Left lung (tissue), 14 donors: ENCODE data around the gene IKZF3. TPM values are rescaled to one million over a fixed set of nuclear protein-coding genes. Genes with fewer than 3 reads are reported as not detected.
A peak's percentile ranks its signal among the peaks of the same experiment; 100 is the strongest.
"Not testable (repeated sequence)": the region's sequence is repeated elsewhere in the genome, so short reads cannot be mapped to it uniquely, and the experiment has no call there.

ENCODE experiments used
- ATAC-seq: fragments of 200-7000 bp; cut with Tn5 transposase; one replicate; pipeline ENCODE4 v1.9.1; 2020; ENCODE audit warnings: moderate library complexity
- DNase-seq, 4 donors: peaks; one replicate each; pipeline ENCODE4 v3.0.0-alpha.2; 2013 to 2020
- H3K27ac ChIP-seq, 2 donors: fragments of 200-600 bp; sonication (generic) in 1 of 2; one replicate each; pipeline versions ENCODE4 v1.5.0 to v1.8.0; 2020 to 2021
- H3K27me3 ChIP-seq, 2 donors: fragments of 200-600 bp; sonication (generic) in 1 of 2; one replicate each; pipeline versions ENCODE4 v1.5.0 to v1.8.0; 2020 to 2021
- H3K36me3 ChIP-seq, 2 donors: fragments of 200-600 bp; sonication (generic) in 1 of 2; one replicate each; pipeline versions ENCODE4 v1.5.0 to v1.8.0; 2020 to 2021
- H3K4me1 ChIP-seq, 2 donors: fragments of 200-600 bp; one replicate each; pipeline ENCODE4 v1.8.0; 2021
- H3K4me3 ChIP-seq, 2 donors: fragments of 200-600 bp; sonication (generic) in 1 of 2; one replicate each; pipeline versions ENCODE4 v1.5.0 to v1.8.0; 2020 to 2021; ENCODE audit warnings: mild to moderate bottlenecking in 1 of 2
- H3K9me3 ChIP-seq, 2 donors: fragments of 200-600 bp; sonication (generic) in 1 of 2; one replicate each; pipeline versions ENCODE4 v1.5.0 to v1.8.0; 2020 to 2021
- CTCF ChIP-seq, 2 donors: fragments of 200-600 bp; sonication (generic) in 1 of 2; IDR thresholded peaks; one replicate each; pipeline versions ENCODE4 v1.5.0 to v1.8.0; 2021; ENCODE audit warnings: antibody characterized with exemption in 2 of 2
- intact Hi-C, 2 donors: fragments of 100-400 bp; cut with DNase I; formaldehyde crosslinking; loops; one replicate each; pipeline versions ENCODE4 v1.11.2 to v1.14.2; 2022
- long read RNA-seq, 12 donors: library from polyadenylated mRNA in 2 of 12; unstranded in 2 of 12; transcript quantifications; one replicate each; pipeline ENCODE4 v2.0.0 and lab custom pipeline, GENCODE V29; 2019 to 2026
- polyA plus RNA-seq, 6 donors: library from polyadenylated mRNA; unstranded; fragments of 120-200 nt; gene quantifications; one replicate each; pipeline ENCODE4 v1.2.1, GENCODE V29; 2013; ENCODE audit not compliant: insufficient read length in 6 of 6
- total RNA-seq, 2 donors: library from RNA; stranded (reverse); fragmentation: NEBNext Ultra II Directional; extraction: Animal tissue kit (Norgen Biotek cat#: 25700); gene quantifications; one replicate each; pipeline ENCODE4 v1.2.1, GENCODE V29; 2021
- donor health status: DM: no; HTN: yes; CAD: no.
- donor health status: DM: no; HTN: no; CAD: no.

The IKZF3 gene
- total RNA-seq (1 to 10 TPM; 3.3 to 6.6 TPM), polyA plus RNA-seq (1 to 10 TPM; 1.2 to 1.9 (median 1.6) TPM)
- long read RNA-seq, donor 1, full-length matches to known transcripts: 2 of 2 reads
- long read RNA-seq, donor 1, partial matches to known transcripts: 0 of 2 reads
- long read RNA-seq, donor 1, other reads (novel, unspliced or antisense): 0 of 2 reads
- long read RNA-seq, donor 2, full-length matches to known transcripts: 1 of 1 reads
- long read RNA-seq, donor 2, partial matches to known transcripts: 0 of 1 reads
- long read RNA-seq, donor 2, other reads (novel, unspliced or antisense): 0 of 1 reads
- long read RNA-seq, donor 3: 0 reads
- long read RNA-seq, donor 4: 0 reads
- long read RNA-seq, donor 5, full-length matches to known transcripts: 1 of 1 reads
- long read RNA-seq, donor 5, partial matches to known transcripts: 0 of 1 reads
- long read RNA-seq, donor 5, other reads (novel, unspliced or antisense): 0 of 1 reads
- long read RNA-seq, donor 6: 0 reads
- long read RNA-seq, donor 7: 0 reads
- long read RNA-seq, donor 8, full-length matches to known transcripts: 1 of 1 reads
- long read RNA-seq, donor 8, partial matches to known transcripts: 0 of 1 reads
- long read RNA-seq, donor 8, other reads (novel, unspliced or antisense): 0 of 1 reads
- long read RNA-seq, donor 9: 0 reads
- long read RNA-seq, donor 10: 0 reads
- long read RNA-seq, donor 11: 0 reads
- long read RNA-seq, donor 12: 0 reads

DNA sequence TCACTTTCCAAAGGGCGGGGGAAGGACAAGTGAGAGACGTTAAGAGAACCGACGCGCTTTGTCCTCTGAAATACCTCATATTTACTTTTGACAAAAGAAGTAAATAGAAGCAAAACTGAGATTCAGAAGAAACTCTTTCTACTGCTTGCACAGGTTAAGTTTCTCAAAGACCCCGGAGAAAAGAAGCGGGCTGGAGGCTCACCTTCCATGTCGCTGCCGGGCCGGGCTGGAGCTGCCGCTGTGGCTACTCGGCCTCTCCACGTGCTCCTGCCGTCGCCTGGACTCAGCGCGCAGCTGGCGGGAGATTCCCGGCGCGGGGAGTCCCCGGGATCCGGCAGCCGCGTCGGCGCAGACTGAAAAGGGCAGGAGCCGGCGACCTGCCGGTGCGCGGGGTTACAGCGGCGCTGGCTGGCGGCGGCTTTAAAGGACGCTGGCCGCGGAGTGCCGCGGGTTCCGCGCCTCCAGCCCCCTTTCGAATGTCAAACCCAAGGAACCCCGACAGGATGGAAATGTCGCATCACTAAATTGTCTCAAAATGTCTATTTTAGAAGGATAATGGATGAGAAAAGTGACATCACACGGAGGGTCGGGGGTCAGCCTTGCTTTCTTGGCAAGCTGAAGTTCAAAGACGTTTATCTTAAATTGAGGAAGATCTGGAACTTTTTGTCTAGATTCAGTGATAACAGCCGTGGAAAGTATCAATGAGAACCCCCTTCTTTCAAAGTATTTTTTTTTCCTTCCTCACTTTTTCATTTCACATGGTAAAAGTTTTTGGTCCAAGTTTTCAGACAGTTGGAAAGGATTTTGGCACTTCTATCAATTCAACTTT is at the start of gene IKZF3:
TSS of gene IKZF3 (minus strand) at position 395 of the 829 bp plus-strand sequence. CDS start at position 209, 186 bp downstream.
- H3K27me3 ChIP-seq: peaks cover 53 to 98% of the 10 kb centered on the region in 2 donors
- intact Hi-C loops: no loop called here
- DNase-seq (peak; percentile 39 to 93 (median 78)), ATAC-seq (peak; percentile 100)
- peak within 1 kb of the TSS in 1 of 2 donors; percentile 51 for H3K27ac ChIP-seq
- peaks cover 7 to 22% of the 10 kb centered on the region in 2 donors for H3K4me1 ChIP-seq
- H3K9me3 ChIP-seq: peaks cover 0 to 3% of the 10 kb centered on the region in 2 donors
- H3K36me3 ChIP-seq: no peaks in the 10 kb centered on the region
- TF ChIP-seq CTCF (IDR thresholded peaks at IDR 0.05): no peak
- peak within 1 kb of the TSS in 1 of 2 donors; percentile 25 for H3K4me3 ChIP-seq

GRCh38 chr17:39908789-39909352 is 44.8 kb upstream of the IKZF3 start:
- intact Hi-C loops: no loop called here
- Histone ChIP-seq H3K27me3 (no peaks in the 10 kb centered on the region), H3K36me3 (peaks cover 0 to 15% of the 10 kb centered on the region in 2 donors), H3K4me1 (no peaks in the 10 kb centered on the region), H3K27ac (no peak overlapping the region), H3K9me3 (no peaks in the 10 kb centered on the region), H3K4me3 (no peak overlapping the region)
- TF ChIP-seq CTCF (IDR thresholded peaks at IDR 0.05): no peak
- DNase-seq (no peak), ATAC-seq (no peak)

GRCh38 chr17:39904990-39905288 is 40.8 kb upstream of the IKZF3 start:
- DNase-seq: no peak
- TF ChIP-seq CTCF (IDR thresholded peaks at IDR 0.05): no peak
- ATAC-seq: no peak
- H3K9me3 ChIP-seq: no peaks in the 10 kb centered on the region
- H3K27me3 ChIP-seq: no peaks in the 10 kb centered on the region
- no peak overlapping the region for H3K4me3 ChIP-seq
- intact Hi-C loops: no loop called here
- no peak overlapping the region for H3K27ac ChIP-seq
- no peaks in the 10 kb centered on the region for H3K4me1 ChIP-seq
- H3K36me3 ChIP-seq: peaks cover 0 to 8% of the 10 kb centered on the region in 2 donors

DNA sequence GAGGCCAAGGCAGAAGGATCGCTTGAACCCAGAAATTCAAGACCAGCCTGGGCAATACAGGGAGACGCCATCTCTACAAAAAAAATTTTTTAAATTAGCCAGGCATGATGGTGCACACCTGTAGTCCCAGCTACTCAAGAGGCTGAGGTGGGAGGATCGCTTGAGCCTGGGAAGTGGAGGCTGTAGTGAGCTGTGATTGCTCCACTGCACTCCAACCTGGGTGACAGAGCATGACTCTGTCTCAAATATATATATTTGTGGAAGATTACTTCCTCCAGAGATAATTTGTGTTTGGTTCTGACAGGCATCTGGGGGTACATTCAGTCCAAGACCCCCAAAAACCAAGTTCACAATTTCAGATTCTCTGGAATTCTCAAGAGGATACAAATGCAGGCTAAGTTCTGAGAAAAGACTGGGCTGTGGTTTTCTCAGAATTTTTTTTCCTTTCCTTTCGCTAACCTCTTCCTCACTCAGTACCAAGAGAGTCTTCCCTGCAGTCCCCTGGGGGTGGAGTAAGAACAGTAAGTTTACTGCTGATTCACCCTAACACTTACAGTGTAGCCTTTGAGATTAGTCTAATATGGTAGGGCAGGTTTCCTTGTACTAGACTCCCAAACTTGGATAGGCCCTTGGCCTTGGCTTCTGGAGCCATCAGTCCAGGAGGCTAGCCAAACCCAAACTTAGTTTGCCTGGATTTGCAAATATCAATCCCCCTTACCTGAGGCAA is 39.2 kb upstream of the IKZF3 start:
- no peak for TF ChIP-seq CTCF (IDR thresholded peaks at IDR 0.05)
- H3K36me3 ChIP-seq: no peaks in the 10 kb centered on the region
- ATAC-seq: no peak
- no peaks in the 10 kb centered on the region for H3K4me1 ChIP-seq
- no peak overlapping the region for H3K4me3 ChIP-seq
- intact Hi-C loops: no loop called here
- DNase-seq: no peak
- no peak overlapping the region for H3K27ac ChIP-seq
- no peaks in the 10 kb centered on the region for H3K9me3 ChIP-seq
- no peaks in the 10 kb centered on the region for H3K27me3 ChIP-seq

- H3K27me3 ChIP-seq, DNase-seq, H3K4me1 ChIP-seq, H3K4me3 ChIP-seq, H3K36me3 ChIP-seq, intact Hi-C loops, ATAC-seq, H3K27ac ChIP-seq, H3K9me3 ChIP-seq: not testable (repeated sequence)
These were observed 37.9 kb upstream of the IKZF3 start for GRCh38 chr17:39902027-39902426.
